ENCODE results near the gene MCF2L2.
"Not testable (repeated sequence)": the region's sequence is repeated elsewhere in the genome, so short reads cannot be mapped to it uniquely, and the experiment has no call there.

- TF ChIP-seq, protein P1, sequence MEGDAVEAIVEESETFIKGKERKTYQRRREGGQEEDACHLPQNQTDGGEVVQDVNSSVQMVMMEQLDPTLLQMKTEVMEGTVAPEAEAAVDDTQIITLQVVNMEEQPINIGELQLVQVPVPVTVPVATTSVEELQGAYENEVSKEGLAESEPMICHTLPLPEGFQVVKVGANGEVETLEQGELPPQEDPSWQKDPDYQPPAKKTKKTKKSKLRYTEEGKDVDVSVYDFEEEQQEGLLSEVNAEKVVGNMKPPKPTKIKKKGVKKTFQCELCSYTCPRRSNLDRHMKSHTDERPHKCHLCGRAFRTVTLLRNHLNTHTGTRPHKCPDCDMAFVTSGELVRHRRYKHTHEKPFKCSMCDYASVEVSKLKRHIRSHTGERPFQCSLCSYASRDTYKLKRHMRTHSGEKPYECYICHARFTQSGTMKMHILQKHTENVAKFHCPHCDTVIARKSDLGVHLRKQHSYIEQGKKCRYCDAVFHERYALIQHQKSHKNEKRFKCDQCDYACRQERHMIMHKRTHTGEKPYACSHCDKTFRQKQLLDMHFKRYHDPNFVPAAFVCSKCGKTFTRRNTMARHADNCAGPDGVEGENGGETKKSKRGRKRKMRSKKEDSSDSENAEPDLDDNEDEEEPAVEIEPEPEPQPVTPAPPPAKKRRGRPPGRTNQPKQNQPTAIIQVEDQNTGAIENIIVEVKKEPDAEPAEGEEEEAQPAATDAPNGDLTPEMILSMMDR (IDR thresholded peaks at IDR 0.05): not testable (repeated sequence)
- TF ChIP-seq EZH2 (IDR thresholded peaks at IDR 0.05; ENCODE audit: borderline replicate concordance, insufficient read depth, low read depth, low read length, poor library complexity, severe bottlenecking): not testable (repeated sequence)
Observed at GRCh38 chr3:183167975-183168374, 260.4 kb downstream of the MCF2L2 start.

All from B cell (primary cell).